Sigmoid colon (tissue), 7 donors: ENCODE results near the gene RBAK. TPM values are rescaled to one million over a fixed set of nuclear protein-coding genes. Genes with fewer than 3 reads are reported as not detected.

Experiments used
- DNase-seq: peaks from one replicate; pipeline ENCODE4 v3.0.0-alpha.2; 2019
- H3K27ac ChIP-seq, 4 donors: fragments of 200-600 bp; sonication (generic); one replicate each; pipeline ENCODE4 v1.5.1; 2016 to 2019; ENCODE audit warnings: mild to moderate bottlenecking in 1 of 4
- H3K27me3 ChIP-seq, 3 donors: fragments of 200-600 bp; sonication (generic); one replicate each; pipeline ENCODE4 v1.5.1; 2019; ENCODE audit warnings: mild to moderate bottlenecking in 1 of 3
- H3K36me3 ChIP-seq, 4 donors: fragments of 200-600 bp; sonication (generic); one replicate each; pipeline ENCODE4 v1.5.1; 2016 to 2019
- H3K4me1 ChIP-seq, 4 donors: fragments of 200-600 bp; sonication (generic); one replicate each; pipeline ENCODE4 v1.5.1; 2017 to 2019
- H3K4me3 ChIP-seq, 4 donors: fragments of 200-600 bp; sonication (generic); one replicate each; pipeline ENCODE4 v1.5.1; 2017 to 2019; ENCODE audit warnings: mild to moderate bottlenecking in 2 of 4, moderate library complexity in 1 of 4
- H3K9me3 ChIP-seq, 4 donors: fragments of 200-600 bp in 3 of 4; sonication (generic) in 3 of 4; one replicate each; pipeline versions ENCODE4 v1.5.1 to v1.6.1; 2013 to 2019
- CTCF ChIP-seq, 4 experiments: fragments of 450-650 bp in 3 of 4; fragments of 200-600 bp in 1 of 4; IDR thresholded peaks; one replicate each; pipeline ENCODE4 v1.5.1; 2016 to 2019; ENCODE audit warnings: antibody characterized with exemption in 4 of 4, mild to moderate bottlenecking in 3 of 4, moderate library complexity in 2 of 4
- EP300 ChIP-seq, 4 donors: sonication (generic); formaldehyde crosslinking; IDR thresholded peaks; one replicate each; pipeline ENCODE4 v1.6.1; 2017; ENCODE audit warnings: antibody characterized with exemption in 4 of 4
- POLR2A ChIP-seq, 2 donors: fragments of 450-650 bp; IDR thresholded peaks; one replicate each; pipeline ENCODE4 v1.6.1; 2016; ENCODE audit warnings: antibody characterized with exemption in 2 of 2, mild to moderate bottlenecking in 2 of 2, moderate library complexity in 2 of 2
- POLR2AphosphoS5 ChIP-seq, 4 donors: sonication (generic); formaldehyde crosslinking; IDR thresholded peaks; one replicate each; pipeline ENCODE4 v1.6.1; 2017; ENCODE audit warnings: antibody characterized with exemption in 4 of 4
- WGBS, 2 donors: extraction: QIAGEN DNeasy Blood & Tissue Kit; methylation state at CpG; one replicate each; pipeline ENCODE4 v1.1.7; 2013; 5-methylcytosine and 5-hydroxymethylcytosine counted together
- intact Hi-C: fragments of 100-400 bp; cut with DNase I; formaldehyde crosslinking; loops from one replicate; pipeline ENCODE4 v1.15.1; 2023
- polyA plus RNA-seq, 3 donors: library from polyadenylated mRNA; stranded (reverse); fragments of 200-250 nt; gene quantifications; one replicate each; pipeline ENCODE4 v1.2.3, GENCODE V29; 2013
- total RNA-seq, 4 donors: library from RNA; depleted of rRNA; stranded (reverse); fragments of >200 nt; gene quantifications; one replicate each; pipeline ENCODE4 v1.1.0, GENCODE V29; 2016
- donor health status: healthy with polysubstance abuse.
- donor health status: Bipolar disorder and iron deficiency.
- donor health status: healthy.

Gene RBAK
- total RNA-seq: 10 to 100 TPM in 3 of 4 donors, 1 to 10 TPM in 1; 8.9 to 12.5 (median 10.3) TPM
- polyA plus RNA-seq: 1 to 10 TPM; 1.8 to 4.2 (median 2.5) TPM

- WGBS, 2 donors: 0 to 1% methylated on average over 69 of the region's 69 CpGs
- no peaks in the 10 kb centered on the region for H3K27me3 ChIP-seq
- TF ChIP-seq POLR2A (IDR thresholded peaks at IDR 0.05) (no peak), POLR2AphosphoS5 (IDR thresholded peaks at IDR 0.05) (peak in 3 of 4 donors; percentile 60 to 76 (median 74)), CTCF (IDR thresholded peaks at IDR 0.05) (no peak), EP300 (IDR thresholded peaks at IDR 0.05) (no peak)
- H3K4me3 ChIP-seq: peak within 1 kb of the TSS; percentile 74 to 98 (median 92)
- H3K27ac ChIP-seq: peak within 1 kb of the TSS; percentile 85 to 89 (median 87)
- peaks cover 0 to 18% (median 6%) of the 10 kb centered on the region in 4 donors for H3K4me1 ChIP-seq
- peak; percentile 98 for DNase-seq
- intact Hi-C loops: loop anchor here (2.0 kb wide), 1 partner anchor 71 kb away; no protein-coding TSS in a partner anchor
- H3K36me3 ChIP-seq: peaks cover 0 to 23% (median 11%) of the 10 kb centered on the region in 4 donors
- no peaks in the 10 kb centered on the region for H3K9me3 ChIP-seq
These were observed at the start of gene RBAK for GRCh38 chr7:5045558-5046396. Gene RBAK, plus strand, starts transcription at chr7:5045860. Its CDS starts 2,217 bp downstream, at chr7:5048077.

GRCh38 chr7:4996696-4997222 lies 48.9 kb upstream of the RBAK start:
- WGBS, 2 donors: 83 to 92% methylated on average over 7 of the region's 7 CpGs
- H3K27ac ChIP-seq: no peak overlapping the region
- peaks cover 0 to 76% (median 27%) of the 10 kb centered on the region in 4 donors for H3K36me3 ChIP-seq
- intact Hi-C loops: no loop called here
- no peak for DNase-seq
- no peaks in the 10 kb centered on the region for H3K4me1 ChIP-seq
- no peaks in the 10 kb centered on the region for H3K9me3 ChIP-seq
- H3K27me3 ChIP-seq: no peaks in the 10 kb centered on the region
- H3K4me3 ChIP-seq: no peak overlapping the region
- no peak for TF ChIP-seq POLR2AphosphoS5 (IDR thresholded peaks at IDR 0.05)
- no peak for TF ChIP-seq POLR2A (IDR thresholded peaks at IDR 0.05)
- TF ChIP-seq EP300 (IDR thresholded peaks at IDR 0.05): no peak
- TF ChIP-seq CTCF (IDR thresholded peaks at IDR 0.05): no peak

- no peak for TF ChIP-seq CTCF (IDR thresholded peaks at IDR 0.05)
- intact Hi-C loops: no loop called here
- Histone ChIP-seq H3K27ac (no peak overlapping the region), H3K4me3 (no peak overlapping the region), H3K4me1 (no peaks in the 10 kb centered on the region), H3K9me3 (no peaks in the 10 kb centered on the region), H3K27me3 (no peaks in the 10 kb centered on the region), H3K36me3 (peaks cover 0 to 68% (median 29%) of the 10 kb centered on the region in 4 donors)
- 92 to 94% methylated on average over 3 of the region's 3 CpGs for WGBS, 2 donors
- no peak for DNase-seq
These were observed 47.4 kb upstream of the RBAK start for GRCh38 chr7:4998244-4998643.

GRCh38 chr7:4998910-4999309 lies 46.8 kb upstream of the RBAK start:
- 94% methylated on average over 7 of the region's 7 CpGs for WGBS, 2 donors
- TF ChIP-seq POLR2A (IDR thresholded peaks at IDR 0.05) (no peak), CTCF (IDR thresholded peaks at IDR 0.05) (no peak), EP300 (IDR thresholded peaks at IDR 0.05) (no peak), POLR2AphosphoS5 (IDR thresholded peaks at IDR 0.05) (no peak)
- H3K36me3 ChIP-seq: peaks cover 0 to 62% (median 23%) of the 10 kb centered on the region in 4 donors

More at GRCh38 chr7:4998910-4999309, 46.8 kb upstream of the RBAK start:
- intact Hi-C loops: no loop called here
- Histone ChIP-seq H3K27ac (no peak overlapping the region), H3K9me3 (no peaks in the 10 kb centered on the region), H3K27me3 (no peaks in the 10 kb centered on the region), H3K4me1 (no peaks in the 10 kb centered on the region), H3K4me3 (no peak overlapping the region)
- no peak for DNase-seq
